Ovary (tissue), 9 donors: ENCODE results near the gene RNF217. TPM values are rescaled to one million over a fixed set of nuclear protein-coding genes. Genes with fewer than 3 reads are reported as not detected.
"Not testable (repeated sequence)": the region's sequence is repeated elsewhere in the genome, so short reads cannot be mapped to it uniquely, and the experiment has no call there.

Source experiments
- DNase-seq, 5 donors: peaks; one replicate each; pipeline ENCODE4 v3.0.0-alpha.2; 2019 to 2020
- H3K27ac ChIP-seq, 2 donors: fragments of 200-600 bp; one replicate each; pipeline versions ENCODE4 v1.5.1 to v1.8.0; 2019 to 2022
- H3K27me3 ChIP-seq: fragments of 200-600 bp; one replicate; pipeline ENCODE4 v1.8.0; 2022
- H3K36me3 ChIP-seq: fragments of 200-600 bp; sonication (generic); one replicate; pipeline ENCODE4 v1.5.1; 2019
- H3K4me1 ChIP-seq: one replicate; pipeline ENCODE4 v1.8.1; 2013; ENCODE audit warnings: mild to moderate bottlenecking, moderate library complexity; ENCODE audit not compliant: insufficient read depth
- H3K4me3 ChIP-seq: fragments of 200-600 bp; sonication (generic); one replicate; pipeline ENCODE4 v1.5.1; 2017
- H3K9me3 ChIP-seq, 2 donors: fragments of 200-600 bp in 1 of 2; sonication (generic) in 1 of 2; one replicate each; pipeline versions ENCODE4 v1.5.1 to v1.8.1; 2013 to 2019; ENCODE audit warnings: mild to moderate bottlenecking in 1 of 2, moderate library complexity in 1 of 2
- EP300 ChIP-seq: sonication (generic); formaldehyde crosslinking; IDR thresholded peaks from one replicate; pipeline ENCODE4 v1.6.1; 2017; ENCODE audit warnings: antibody characterized with exemption
- POLR2A ChIP-seq: fragments of 450-650 bp; IDR thresholded peaks from one replicate; pipeline ENCODE4 v1.6.1; 2017; ENCODE audit warnings: antibody characterized with exemption, mild to moderate bottlenecking, moderate library complexity
- whole genome bisulfite sequencing, 3 donors: extraction: QIAGEN DNeasy Blood & Tissue Kit in 1 of 3; methylation state at CpG; one replicate each; pipeline versions ENCODE4 v1.1.5 to v1.1.7; 2013 to 2017; 5-methylcytosine and 5-hydroxymethylcytosine counted together
- intact Hi-C, 4 donors: fragments of 100-400 bp; cut with DNase I; formaldehyde crosslinking; loops; one replicate each; pipeline versions ENCODE4 v1.11.0 to v1.15.1; 2022 to 2023
- polyA plus RNA-seq, 2 donors: library from polyadenylated mRNA; stranded (reverse); fragments of 200-250 nt in 1 of 2; fragments of 350-450 nt in 1 of 2; fragmentation: Illumina TruSeq in 1 of 2; extraction: RNeasy Lipid Tissue Mini Kit (QIAGEN cat#74804) in 1 of 2; gene quantifications; one replicate each; pipeline ENCODE4 v1.2.3, GENCODE V29; 2013 to 2014
- total RNA-seq, 7 donors: library from RNA; depleted of rRNA in 2 of 7; stranded (reverse); fragments of >200 nt in 2 of 7; fragmentation: NEBNext Ultra II Directional in 3 of 7; extraction: Animal tissue kit (Norgen Biotek cat#: 25700) in 3 of 7; gene quantifications; one replicate each; pipeline versions ENCODE4 v1.1.0 to v1.2.4, GENCODE V29; 2016 to 2023
- TF ChIP-seq, protein P1 (sequence below), 3 donors: fragments of 450-650 bp in 2 of 3; fragments of 200-600 bp in 1 of 3; IDR thresholded peaks; one replicate each; pipeline versions ENCODE4 v1.5.1 to v1.8.0; 2016 to 2022; ENCODE audit warnings: antibody characterized with exemption in 3 of 3, mild to moderate bottlenecking in 1 of 3
- donor health status: DM: no; HTN: no; CAD: no; lungs with moderate emphysema.
- donor health status: DM: no; HTN: no; CAD: no.
- donor health status: Bipolar disorder and iron deficiency.
- donor health status: DM: yes; HTN: yes; CAD: no.
- donor health status: DM: no; HTN: no; CAD: no.
- donor health status: DM: yes; HTN: yes; CAD: no.

Gene RNF217
- total and polyA plus RNA-seq, 9 donors, result 5.8 to 40.4 (median 33.6) TPM

DNA sequence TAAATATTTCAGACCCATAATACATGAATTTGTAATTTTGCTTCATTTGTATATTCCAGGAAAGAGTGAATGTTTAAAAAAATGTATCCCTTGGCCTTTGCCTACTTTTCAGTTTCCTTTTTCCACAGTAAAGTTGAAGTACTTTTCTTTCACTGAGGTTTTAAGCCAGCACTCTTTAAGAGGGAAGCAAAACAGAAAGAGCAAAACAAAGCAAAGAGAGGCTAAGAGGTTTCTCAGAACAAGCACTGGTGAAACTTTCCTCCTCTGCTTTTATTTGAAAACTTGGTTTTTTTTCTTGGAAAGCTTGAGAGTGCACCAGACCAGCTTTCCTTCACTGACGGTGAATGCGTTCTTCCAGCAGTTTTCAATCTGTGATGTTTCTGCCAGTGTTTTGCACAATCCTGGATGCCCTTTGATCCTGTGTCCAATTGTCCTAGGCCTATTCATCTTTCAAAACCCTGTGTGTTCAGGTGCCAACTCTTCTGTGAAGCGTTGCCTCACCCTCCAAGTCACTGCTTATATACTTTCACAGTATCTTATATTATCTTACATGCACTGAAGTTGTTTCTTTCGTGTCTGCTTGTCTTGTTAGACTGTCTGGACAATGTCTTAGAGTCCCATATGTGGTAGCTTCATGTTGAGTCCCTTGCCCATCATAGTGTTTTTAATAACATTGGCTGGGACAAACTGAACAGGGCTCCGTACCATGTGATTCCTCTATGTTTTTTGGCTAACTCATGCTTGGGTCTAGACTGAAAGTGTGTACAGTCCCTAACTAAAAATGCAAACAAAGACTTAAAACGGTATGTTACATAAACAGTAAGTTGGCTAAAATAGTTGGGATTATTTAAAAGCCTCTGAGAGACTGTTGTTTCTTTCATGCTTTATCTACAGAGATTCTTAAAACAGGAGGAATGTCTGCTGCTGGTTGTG lies 1.9 kb downstream of the RNF217 start:
- Histone ChIP-seq H3K9me3 (no peaks in the 10 kb centered on the region), H3K36me3 (no peaks in the 10 kb centered on the region), H3K27ac (peak overlapping the region in 1 of 2 donors; percentile 98), H3K27me3 (no peaks in the 10 kb centered on the region), H3K4me1 (peaks cover 6% of the 10 kb centered on the region), H3K4me3 (peak overlapping the region; percentile 47)
- TF ChIP-seq POLR2A, result peak; percentile 44
- no peak for TF ChIP-seq EP300
- intact Hi-C loops, result loop anchor here in 2 of 4 donors (10.0 kb wide), 1 partner anchor 131 kb away; no protein-coding TSS in a partner anchor
- DNase-seq, result peak in 3 of 5 donors; percentile 44 to 78 (median 68)
- 2 to 4% (median 3%) methylated on average over 6 of the region's 6 CpGs for WGBS, 3 donors

DNA sequence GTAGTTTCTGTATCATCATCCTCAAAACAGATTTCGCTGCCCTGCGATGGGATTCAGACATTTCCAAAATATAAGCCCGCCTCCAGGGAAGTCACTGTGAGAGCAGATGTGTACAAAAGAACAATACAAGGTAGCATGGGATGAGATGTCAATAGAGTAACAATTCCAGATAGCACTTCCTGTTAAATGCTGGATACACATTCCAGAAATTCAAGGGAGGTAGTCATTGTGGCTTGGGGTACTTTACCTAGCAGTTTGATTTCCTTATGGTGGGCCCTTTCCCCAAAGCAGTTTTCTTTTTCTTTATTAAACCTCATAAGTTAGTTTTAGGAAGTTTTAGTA lies 2.5 kb downstream of the RNF217 start:
- H3K4me3 ChIP-seq, result peak overlapping the region; percentile 47
- intact Hi-C loops, result loop anchor here in 2 of 4 donors (10.0 kb wide), 1 partner anchor 130 kb away; no protein-coding TSS in a partner anchor
- peak overlapping the region in 1 of 2 donors; percentile 98 for H3K27ac ChIP-seq
- 3 to 9% (median 6%) methylated on average over 3 of the region's 3 CpGs for WGBS, 3 donors
- no peaks in the 10 kb centered on the region for H3K27me3 ChIP-seq
- H3K4me1 ChIP-seq, result peaks cover 6% of the 10 kb centered on the region
- H3K36me3 ChIP-seq, result no peaks in the 10 kb centered on the region
- H3K9me3 ChIP-seq, result no peaks in the 10 kb centered on the region
- no peak for DNase-seq
- TF ChIP-seq EP300 (no peak), POLR2A (no peak)
- TF ChIP-seq, protein P1, sequence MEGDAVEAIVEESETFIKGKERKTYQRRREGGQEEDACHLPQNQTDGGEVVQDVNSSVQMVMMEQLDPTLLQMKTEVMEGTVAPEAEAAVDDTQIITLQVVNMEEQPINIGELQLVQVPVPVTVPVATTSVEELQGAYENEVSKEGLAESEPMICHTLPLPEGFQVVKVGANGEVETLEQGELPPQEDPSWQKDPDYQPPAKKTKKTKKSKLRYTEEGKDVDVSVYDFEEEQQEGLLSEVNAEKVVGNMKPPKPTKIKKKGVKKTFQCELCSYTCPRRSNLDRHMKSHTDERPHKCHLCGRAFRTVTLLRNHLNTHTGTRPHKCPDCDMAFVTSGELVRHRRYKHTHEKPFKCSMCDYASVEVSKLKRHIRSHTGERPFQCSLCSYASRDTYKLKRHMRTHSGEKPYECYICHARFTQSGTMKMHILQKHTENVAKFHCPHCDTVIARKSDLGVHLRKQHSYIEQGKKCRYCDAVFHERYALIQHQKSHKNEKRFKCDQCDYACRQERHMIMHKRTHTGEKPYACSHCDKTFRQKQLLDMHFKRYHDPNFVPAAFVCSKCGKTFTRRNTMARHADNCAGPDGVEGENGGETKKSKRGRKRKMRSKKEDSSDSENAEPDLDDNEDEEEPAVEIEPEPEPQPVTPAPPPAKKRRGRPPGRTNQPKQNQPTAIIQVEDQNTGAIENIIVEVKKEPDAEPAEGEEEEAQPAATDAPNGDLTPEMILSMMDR (IDR thresholded peaks at IDR 0.05), result no peak

DNA sequence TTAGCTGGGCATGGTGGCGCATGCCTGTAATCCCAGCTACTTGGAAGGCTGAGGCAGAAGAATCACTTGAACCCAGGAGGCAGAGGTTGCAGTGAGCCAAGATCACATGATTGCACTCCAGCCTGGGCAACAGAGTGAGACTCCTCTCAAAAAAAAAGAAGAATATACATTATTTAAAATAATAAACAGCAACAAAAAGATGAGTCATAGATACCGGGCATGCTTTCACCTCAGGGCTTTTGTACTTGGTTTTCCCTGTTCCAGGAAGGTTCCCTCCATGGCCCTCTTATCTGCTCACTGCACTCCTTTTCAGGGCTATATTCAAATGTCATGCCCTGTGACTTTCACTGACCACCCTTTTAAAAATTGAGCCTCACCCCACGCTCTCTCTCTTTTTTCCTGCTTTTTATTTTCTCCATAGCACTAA lies 3.2 kb downstream of the RNF217 start:
- 79 to 85% (median 80%) methylated on average over 3 of the region's 3 CpGs for whole genome bisulfite sequencing, 3 donors
- not testable (repeated sequence) for H3K27ac ChIP-seq, DNase-seq, H3K4me3 ChIP-seq, H3K9me3 ChIP-seq, H3K4me1 ChIP-seq, H3K36me3 ChIP-seq, H3K27me3 ChIP-seq
- intact Hi-C loops, result loop anchor here in 2 of 4 donors (10.0 kb wide), 1 partner anchor 129 kb away; no protein-coding TSS in a partner anchor

DNA sequence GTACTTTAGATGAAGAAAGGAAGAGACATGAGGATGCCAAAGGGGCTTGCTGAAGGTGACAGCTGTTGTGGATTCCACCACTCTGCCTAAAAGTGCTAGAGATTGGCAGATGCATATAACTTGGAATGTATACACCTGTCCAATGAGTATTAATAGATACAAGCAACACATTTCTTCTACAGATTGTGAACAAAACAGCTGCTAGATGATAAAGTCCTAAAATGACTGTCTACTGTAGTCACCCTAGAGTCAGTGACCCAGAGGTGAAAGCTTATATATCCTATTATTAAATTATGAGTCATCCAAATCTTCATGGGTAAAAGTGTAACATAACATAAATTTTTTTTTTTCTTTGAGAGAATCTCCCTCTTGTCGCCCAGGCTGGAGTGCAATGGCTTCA lies 5.2 kb downstream of the RNF217 start:
- H3K4me3 ChIP-seq, result no peak overlapping the region
- peaks cover 6% of the 10 kb centered on the region for H3K4me1 ChIP-seq
- H3K9me3 ChIP-seq, result no peaks in the 10 kb centered on the region
- no peak for DNase-seq
- H3K27me3 ChIP-seq, result no peaks in the 10 kb centered on the region
- intact Hi-C loops, result loop anchor here in 2 of 4 donors (10.0 kb wide), 1 partner anchor 127 kb away; no protein-coding TSS in a partner anchor
- no peak overlapping the region for H3K27ac ChIP-seq
- WGBS, 3 donors, result 90 to 100% (median 96%) methylated on average over 1 of the region's 1 CpG
- TF ChIP-seq EP300, result no peak
- TF ChIP-seq, protein P1 (IDR thresholded peaks at IDR 0.05), result no peak
- no peak for TF ChIP-seq POLR2A
- no peaks in the 10 kb centered on the region for H3K36me3 ChIP-seq

DNA sequence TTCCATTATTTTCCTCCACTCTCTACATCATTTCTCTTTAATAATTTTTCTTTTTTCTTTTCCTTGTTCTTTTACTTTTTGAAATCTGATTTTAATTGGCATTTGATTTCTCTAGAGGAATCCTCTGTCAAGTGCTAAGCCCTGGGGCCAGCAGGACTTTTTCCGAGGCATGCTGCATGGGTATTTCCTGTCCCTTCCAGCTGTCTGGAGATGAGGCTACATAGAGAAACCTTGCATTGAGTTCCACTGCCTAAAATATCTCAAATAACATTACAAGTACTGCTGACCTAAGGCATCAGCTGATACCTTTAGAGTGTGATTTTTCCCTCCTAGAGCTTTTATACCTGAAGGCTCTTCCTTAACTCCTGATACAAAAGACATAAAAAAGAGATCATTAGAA lies 6.2 kb downstream of the RNF217 start:
- no peak for DNase-seq
- no peaks in the 10 kb centered on the region for H3K36me3 ChIP-seq
- no peak overlapping the region for H3K27ac ChIP-seq
- WGBS, 3 donors, result 69 to 85% (median 74%) methylated on average over 1 of the region's 1 CpG
- no peaks in the 10 kb centered on the region for H3K27me3 ChIP-seq
- no peaks in the 10 kb centered on the region for H3K9me3 ChIP-seq
- intact Hi-C loops, result loop anchor here in 2 of 4 donors (10.0 kb wide), 1 partner anchor 126 kb away; no protein-coding TSS in a partner anchor
- no peak overlapping the region for H3K4me3 ChIP-seq
- peaks cover 6% of the 10 kb centered on the region for H3K4me1 ChIP-seq
- TF ChIP-seq, protein P1 (IDR thresholded peaks at IDR 0.05), result no peak
- TF ChIP-seq POLR2A, result no peak
- TF ChIP-seq EP300, result no peak
